GM23338 (cell line): Measurements from ENCODE around the gene CHAT. TPM values are rescaled to one million over a fixed set of nuclear protein-coding genes. Genes with fewer than 3 reads are reported as not detected.

Experiments
- ATAC-seq: fragments of 200-7000 bp; cut with Tn5 transposase; 3 replicates; pipeline ENCODE4 v1.9.1; 2020
- DNase-seq: peaks from one replicate; pipeline ENCODE4 v3.0.0-alpha.2; 2015; ENCODE audit warnings: low spot score
- H2AFZ ChIP-seq: fragments of 200-600 bp; sonication (generic); 2 replicates; pipeline ENCODE4 v1.8.0; 2016; ENCODE audit warnings: antibody characterized with exemption, mild to moderate bottlenecking, moderate library complexity
- H3F3A ChIP-seq: fragments of 200-600 bp; sonication (generic); replicated peaks from 2 replicates; pipeline ENCODE4 v1.8.0; 2017; ENCODE audit warnings: antibody characterized with exemption, mixed run types, low read depth
- H3K27ac ChIP-seq: fragments of 200-600 bp; sonication (generic); 2 replicates; pipeline ENCODE4 v1.6.1; 2016; ENCODE audit warnings: low read depth
- H3K27me3 ChIP-seq: fragments of 200-600 bp; sonication (generic); 2 replicates; pipeline ENCODE4 v1.8.0; 2016; ENCODE audit warnings: mild to moderate bottlenecking, mixed run types, moderate library complexity; ENCODE audit not compliant: insufficient read depth
- H3K36me3 ChIP-seq: fragments of 200-600 bp; sonication (generic); 2 replicates; pipeline ENCODE4 v1.8.0; 2016; ENCODE audit warnings: mild to moderate bottlenecking; ENCODE audit not compliant: insufficient read depth
- H3K4me1 ChIP-seq: fragments of 200-600 bp; sonication (generic); 2 replicates; pipeline ENCODE4 v1.8.0; 2016; ENCODE audit warnings: mild to moderate bottlenecking, moderate library complexity; ENCODE audit not compliant: insufficient read depth
- H3K4me2 ChIP-seq: fragments of 200-600 bp; sonication (generic); 2 replicates; pipeline ENCODE4 v1.7.1; 2017; ENCODE audit warnings: mixed run types
- H3K4me3 ChIP-seq: fragments of 200-600 bp; sonication (generic); 2 replicates; pipeline ENCODE4 v1.6.1; 2016; ENCODE audit warnings: mixed run types
- H3K79me2 ChIP-seq: fragments of 200-600 bp; sonication (generic); replicated peaks from 2 replicates; pipeline ENCODE4 v1.8.0; 2017; ENCODE audit warnings: mild to moderate bottlenecking; ENCODE audit not compliant: insufficient read depth
- H3K9me2 ChIP-seq: fragments of 200-600 bp; sonication (generic); 2 replicates; pipeline ENCODE4 v1.8.0; 2017; ENCODE audit not compliant: insufficient read depth
- H4K20me1 ChIP-seq: fragments of 200-600 bp; sonication (generic); replicated peaks from 2 replicates; pipeline ENCODE4 v1.8.0; 2017; ENCODE audit warnings: mild to moderate bottlenecking; ENCODE audit not compliant: insufficient read depth
- H3K27ac Mint-ChIP-seq: 2 replicates; pipeline ENCODE4 v1.8.0; 2020; ENCODE audit warnings: inconsistent platforms, mild to moderate bottlenecking, moderate library complexity, mixed read lengths
- H3K27me3 Mint-ChIP-seq: 3 replicates; pipeline ENCODE4 v1.8.0; 2022; ENCODE audit warnings: low read depth, mild to moderate bottlenecking, moderate library complexity, mixed read lengths, inconsistent platforms; ENCODE audit not compliant: insufficient read depth, poor library complexity
- H3K36me3 Mint-ChIP-seq: 3 replicates; pipeline ENCODE4 v1.8.0; 2021; ENCODE audit warnings: low read depth, mild to moderate bottlenecking, inconsistent platforms, moderate library complexity, mixed read lengths
- H3K4me1 Mint-ChIP-seq: 3 replicates; pipeline ENCODE4 v1.8.0; 2020; ENCODE audit warnings: mild to moderate bottlenecking, inconsistent platforms, mixed read lengths
- H3K4me3 Mint-ChIP-seq: 3 replicates; pipeline ENCODE4 v1.8.0; 2021; ENCODE audit warnings: moderate library complexity, mild to moderate bottlenecking, inconsistent platforms, mixed read lengths
- H3K9me3 Mint-ChIP-seq: 3 replicates; pipeline ENCODE4 v1.8.0; 2020; ENCODE audit warnings: moderate library complexity, mild to moderate bottlenecking, inconsistent platforms, mixed read lengths
- CREB1 ChIP-seq: fragments of 250-450 bp; sonication (Bioruptor Pico); IDR thresholded peaks from 2 replicates; pipeline ENCODE4 v1.5.0; 2020; ENCODE audit warnings: low read depth, mild to moderate bottlenecking, moderate library complexity
- CTCF ChIP-seq, 2 experiments: fragments of 200-600 bp in 1 of 2; sonication (generic) in 1 of 2; conservative IDR thresholded peaks; 2 replicates each; pipeline versions ENCODE4 v1.5.1 to v1.6.1; 2016 to 2017; ENCODE audit warnings: antibody characterized with exemption in 2 of 2, low read depth in 2 of 2, mild to moderate bottlenecking in 2 of 2, moderate library complexity in 1 of 2
- EZH2 ChIP-seq: fragments of 200-600 bp; sonication (generic); IDR thresholded peaks from one replicate; pipeline ENCODE4 v1.8.0; 2017; ENCODE audit warnings: antibody characterized with exemption, mild to moderate bottlenecking, low read depth; ENCODE audit not compliant: unreplicated experiment
- EZH2phosphoT487 ChIP-seq: fragments of 200-600 bp; sonication (generic); IDR thresholded peaks from one replicate; pipeline ENCODE4 v1.8.1; 2018; ENCODE audit warnings: antibody characterized with exemption; ENCODE audit not compliant: unreplicated experiment
- JUNB ChIP-seq: IDR thresholded peaks from one replicate; pipeline ENCODE4 v1.6.1; 2016; ENCODE audit warnings: antibody characterized with exemption; ENCODE audit not compliant: unreplicated experiment
- NANOG ChIP-seq: IDR thresholded peaks from 2 replicates; pipeline ENCODE4 v1.6.1; 2016; ENCODE audit warnings: antibody characterized with exemption, borderline replicate concordance
- POLR2AphosphoS5 ChIP-seq: IDR thresholded peaks from 2 replicates; pipeline ENCODE4 v1.6.1; 2016; ENCODE audit warnings: antibody characterized with exemption, low read depth
- REST ChIP-seq: IDR thresholded peaks from one replicate; pipeline ENCODE4 v1.6.1; 2018; ENCODE audit warnings: antibody characterized with exemption; ENCODE audit not compliant: unreplicated experiment
- STAT1 ChIP-seq: IDR thresholded peaks from one replicate; pipeline ENCODE4 v1.6.1; 2016; ENCODE audit warnings: antibody characterized with exemption; ENCODE audit not compliant: unreplicated experiment
- ZNF114 ChIP-seq: fragments of 250-450 bp; sonication (Bioruptor Pico); IDR thresholded peaks from 2 replicates; pipeline ENCODE4 v1.5.0; 2020; ENCODE audit warnings: mild to moderate bottlenecking, moderate library complexity
- ZNF331 ChIP-seq: fragments of 250-450 bp; sonication (Bioruptor Pico); IDR thresholded peaks from 2 replicates; pipeline ENCODE4 v1.5.0; 2020; ENCODE audit warnings: low read depth, mild to moderate bottlenecking, moderate library complexity
- polyA plus RNA-seq: library from polyadenylated mRNA; unstranded; fragments of >200 nt; fragmentation: Nextera tagmentation; extraction: Ambion mirVana; gene quantifications from 2 replicates; pipeline ENCODE4 v1.2.1, GENCODE V29; 2016
- total RNA-seq: library from RNA; depleted of rRNA; stranded (reverse); fragments of >200 nt; shearing (Covaris generic); gene quantifications from 2 replicates; pipeline ENCODE4 v1.2.3, GENCODE V29; 2014

The CHAT gene
- total and polyA plus RNA-seq, 2 experiments from 2014 or later: not detected

DNA sequence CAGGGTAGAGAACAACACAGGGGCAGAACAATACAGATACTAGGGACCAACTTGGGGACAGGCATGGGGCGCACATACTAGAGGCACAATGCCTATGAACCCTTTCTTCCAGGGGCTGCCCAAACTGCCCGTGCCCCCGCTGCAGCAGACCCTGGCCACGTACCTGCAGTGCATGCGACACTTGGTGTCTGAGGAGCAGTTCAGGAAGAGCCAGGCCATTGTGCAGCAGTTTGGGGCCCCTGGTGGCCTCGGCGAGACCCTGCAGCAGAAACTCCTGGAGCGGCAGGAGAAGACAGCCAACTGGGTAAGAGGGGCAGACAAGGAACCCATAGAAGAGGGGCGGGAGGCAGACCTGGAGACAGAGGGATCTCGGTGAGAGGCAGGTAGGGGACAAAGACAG is 5.8 kb downstream of the CHAT start (continued):
- no peak for TF ChIP-seq CREB1 (CRISPR knock-in tag)

- Mint-ChIP-seq H3K27ac (no peak overlapping the region), H3K27me3 (peaks cover 48% of the 10 kb centered on the region), H3K4me3 (no peak overlapping the region), H3K9me3 (no peaks in the 10 kb centered on the region), H3K36me3 (no peaks in the 10 kb centered on the region), H3K4me1 (peaks cover 2% of the 10 kb centered on the region; the same call in 2 of the 3 replicates)
- no peak for DNase-seq
- Histone ChIP-seq H4K20me1 (no peaks in the 10 kb centered on the region; the same call in 1 of the 2 replicates), H3K27me3 (peaks cover 41% of the 10 kb centered on the region), H3F3A (no peaks in the 10 kb centered on the region), H3K4me3 (no peak overlapping the region), H3K36me3 (no peaks in the 10 kb centered on the region), H3K4me1 (no peaks in the 10 kb centered on the region), H3K27ac (no peak overlapping the region), H3K79me2 (no peaks in the 10 kb centered on the region), H3K4me2 (no peak overlapping the region), H3K9me2 (no peaks in the 10 kb centered on the region), H2AFZ (no peak overlapping the region)
- no peak for TF ChIP-seq EZH2
- no peak for TF ChIP-seq EZH2phosphoT487
- no peak for ATAC-seq
These were observed 6.5 kb downstream of the CHAT start for GRCh38 chr10:49620286-49620810.

- Histone ChIP-seq H3K27ac (no peak overlapping the region), H3K79me2 (no peaks in the 10 kb centered on the region), H2AFZ (no peak overlapping the region), H3K4me1 (no peaks in the 10 kb centered on the region), H3K4me2 (no peak overlapping the region), H3K9me2 (no peaks in the 10 kb centered on the region), H3K4me3 (no peak overlapping the region), H3K36me3 (no peaks in the 10 kb centered on the region), H3F3A (no peaks in the 10 kb centered on the region), H3K27me3 (peaks cover 35% of the 10 kb centered on the region), H4K20me1 (no peaks in the 10 kb centered on the region; the same call in 1 of the 2 replicates)
- Mint-ChIP-seq H3K27me3 (peaks cover 43% of the 10 kb centered on the region), H3K27ac (no peak overlapping the region), H3K4me3 (no peak overlapping the region), H3K9me3 (no peaks in the 10 kb centered on the region), H3K36me3 (no peaks in the 10 kb centered on the region), H3K4me1 (peaks cover 2% of the 10 kb centered on the region; the same call in 2 of the 3 replicates)
- no peak for DNase-seq
- no peak for ATAC-seq
- TF ChIP-seq CTCF (conservative IDR thresholded peaks at IDR 0.05; ENCODE audit: low read depth in 2 of 2) (no peak), STAT1 (no peak), JUNB (no peak), NANOG (no peak), ZNF114 (CRISPR knock-in tag) (no peak), REST (no peak), POLR2AphosphoS5 (no peak), ZNF331 (CRISPR knock-in tag) (no peak), EZH2 (no peak), CREB1 (CRISPR knock-in tag) (no peak)
These were observed 7.1 kb downstream of the CHAT start for GRCh38 chr10:49620841-49621378.
